IMR-90 (cell line): Measurements from ENCODE around the gene LYRM4. TPM values are rescaled to one million over a fixed set of nuclear protein-coding genes. Genes with fewer than 3 reads are reported as not detected.

ENCODE experiments used
- ATAC-seq: fragments of 200-7000 bp; cut with Tn5 transposase; 2 replicates; pipeline ENCODE4 v1.9.1; 2020; ENCODE audit warnings: low read depth, mild to moderate bottlenecking, moderate library complexity
- BruUV-seq: library from RNA; stranded (reverse); fragments of 400-500 nt; replicated peaks from 2 replicates; lab custom pipeline; 2021; lab: Mats Ljungman, UMichigan
- CTCF ChIA-PET: fragments of 300-600 bp; formaldehyde crosslinking; extraction: SDS; loops from one replicate; lab custom pipeline; 2021; ENCODE audit warnings: antibody characterized with exemption; lab: Yijun Ruan, JAX
- POLR2A ChIA-PET: fragments of 300-600 bp; sonication (Branson Sonifier 250); formaldehyde crosslinking; loops from one replicate; lab custom pipeline; 2022; ENCODE audit warnings: antibody characterized with exemption; ENCODE audit not compliant: unreplicated experiment; lab: Charles Lee
- DNase-seq: peaks from one replicate; pipeline ENCODE4 v3.0.0; 2013
- H2AFZ ChIP-seq: replicated peaks from 2 replicates; pipeline ENCODE3; 2013; ENCODE audit warnings: low read length, mild to moderate bottlenecking; ENCODE audit not compliant: poor library complexity
- H2AK5ac ChIP-seq: 2 replicates; pipeline ENCODE4 v1.6.1; 2013; ENCODE audit warnings: low read depth, low read length, inconsistent platforms
- H2AK9ac ChIP-seq: replicated peaks from 2 replicates; pipeline ENCODE3; 2013; ENCODE audit warnings: mild to moderate bottlenecking, low read depth, low read length, moderate library complexity; ENCODE audit not compliant: poor library complexity
- H2BK120ac ChIP-seq: 2 replicates; pipeline ENCODE4 v1.6.1; 2013; ENCODE audit warnings: low read depth, low read length, inconsistent platforms
- H2BK15ac ChIP-seq: 3 replicates; pipeline ENCODE4 v1.6.1; 2013; ENCODE audit warnings: low read depth, low read length, inconsistent platforms
- H2BK20ac ChIP-seq: 2 replicates; pipeline ENCODE4 v1.6.1; 2013; ENCODE audit warnings: low read depth, mild to moderate bottlenecking, inconsistent platforms, low read length, moderate library complexity
- H2BK5ac ChIP-seq: 2 replicates; pipeline ENCODE4 v1.6.1; 2013; ENCODE audit warnings: mild to moderate bottlenecking, low read depth, low read length, inconsistent platforms; ENCODE audit not compliant: poor library complexity, severe bottlenecking
- H3K14ac ChIP-seq: replicated peaks from 2 replicates; pipeline ENCODE4 v1.6.1; 2013; ENCODE audit warnings: low read depth, low read length, inconsistent platforms
- H3K18ac ChIP-seq: 2 replicates; pipeline ENCODE4 v1.6.1; 2013; ENCODE audit warnings: low read depth, low read length, control low read depth
- H3K23ac ChIP-seq: 2 replicates; pipeline ENCODE4 v1.6.1; 2013; ENCODE audit warnings: low read depth, low read length, inconsistent platforms
- H3K27ac ChIP-seq: 2 replicates; pipeline ENCODE4 v1.5.1; 2013; ENCODE audit warnings: mild to moderate bottlenecking, control low read depth, low read length; ENCODE audit not compliant: insufficient read depth
- H3K27me3 ChIP-seq: 2 replicates; pipeline ENCODE4 v1.6.1; 2013; ENCODE audit warnings: low read length; ENCODE audit not compliant: control insufficient read depth, insufficient read depth
- H3K36me3 ChIP-seq: 2 replicates; pipeline ENCODE4 v1.6.1; 2013; ENCODE audit warnings: low read length, mixed read lengths; ENCODE audit not compliant: control insufficient read depth, insufficient read depth
- H3K4ac ChIP-seq: 2 replicates; pipeline ENCODE4 v1.6.1; 2013; ENCODE audit warnings: low read depth, low read length, inconsistent platforms
- H3K4me1 ChIP-seq: 2 replicates; pipeline ENCODE4 v1.6.1; 2013; ENCODE audit warnings: low read length, mixed read lengths; ENCODE audit not compliant: control insufficient read depth, insufficient read depth
- H3K4me2 ChIP-seq: 2 replicates; pipeline ENCODE4 v1.6.1; 2013; ENCODE audit warnings: low read depth, mild to moderate bottlenecking, control low read depth, low read length, moderate library complexity
- H3K4me3 ChIP-seq: 2 replicates; pipeline ENCODE4 v1.5.1; 2013; ENCODE audit warnings: low read depth, mild to moderate bottlenecking, control low read depth, low read length, moderate library complexity; ENCODE audit not compliant: insufficient read depth
- H3K56ac ChIP-seq: 2 replicates; pipeline ENCODE4 v1.6.1; 2013; ENCODE audit warnings: low read length, inconsistent platforms; ENCODE audit not compliant: insufficient read depth; ENCODE audit errors: extremely low read depth
- H3K79me1 ChIP-seq, 2 experiments: 2 replicates each; pipeline ENCODE4 v1.6.1; 2013; ENCODE audit warnings: low read length in 2 of 2, inconsistent platforms in 1 of 2, low read depth in 1 of 2
- H3K9ac ChIP-seq: 2 replicates; pipeline ENCODE4 v1.6.1; 2013; ENCODE audit warnings: low read depth, low read length, control low read depth
- H3K9me1 ChIP-seq: 2 replicates; pipeline ENCODE4 v1.6.1; 2013; ENCODE audit warnings: low read length, inconsistent platforms; ENCODE audit not compliant: insufficient read depth
- H3K9me3 ChIP-seq: 2 replicates; pipeline ENCODE4 v1.6.1; 2013; ENCODE audit warnings: low read length; ENCODE audit not compliant: control insufficient read depth, insufficient read depth
- H4K20me1 ChIP-seq: 2 replicates; pipeline ENCODE4 v1.6.1; 2013; ENCODE audit warnings: low read length, inconsistent platforms; ENCODE audit not compliant: insufficient read depth
- H4K5ac ChIP-seq: 2 replicates; pipeline ENCODE4 v1.6.1; 2013; ENCODE audit warnings: mild to moderate bottlenecking, low read depth, low read length, control low read depth
- H4K8ac ChIP-seq, 2 experiments: 2 replicates each; pipeline ENCODE4 v1.6.1; 2013; ENCODE audit warnings: low read depth in 2 of 2, low read length in 2 of 2, control low read depth in 1 of 2, inconsistent platforms in 1 of 2
- H4K91ac ChIP-seq: 2 replicates; pipeline ENCODE4 v1.6.1; 2013; ENCODE audit warnings: low read depth, low read length, inconsistent platforms; ENCODE audit not compliant: insufficient read depth
- BHLHE40 ChIP-seq: fragments of 150-350 bp; IDR thresholded peaks from 2 replicates; pipeline ENCODE4 v1.6.1; 2016; ENCODE audit warnings: mild to moderate bottlenecking, low read depth, low read length
- CEBPB ChIP-seq: IDR thresholded peaks from 2 replicates; pipeline ENCODE4 v1.6.1; 2012; ENCODE audit warnings: low read depth, low read length, improper control_type of control experiment
- MAZ ChIP-seq: IDR thresholded peaks from 2 replicates; pipeline ENCODE4 v1.6.1; 2012; ENCODE audit warnings: low read depth, mild to moderate bottlenecking, low read length, improper control_type of control experiment, moderate library complexity, borderline replicate concordance
- MXI1 ChIP-seq: IDR thresholded peaks from 2 replicates; pipeline ENCODE4 v1.6.1; 2012; ENCODE audit warnings: low read depth, mild to moderate bottlenecking, low read length, moderate library complexity, borderline replicate concordance
- NFE2L2 ChIP-seq: fragments of 150-350 bp; IDR thresholded peaks from 2 replicates; pipeline ENCODE4 v1.6.1; 2016; ENCODE audit warnings: low read depth, mild to moderate bottlenecking, low read length
- POLR2A ChIP-seq: IDR thresholded peaks from 2 replicates; pipeline ENCODE4 v1.6.1; 2012; ENCODE audit warnings: mild to moderate bottlenecking, low read depth, low read length
- RFX5 ChIP-seq: IDR thresholded peaks from 2 replicates; pipeline ENCODE4 v1.8.0; 2012; ENCODE audit warnings: low read depth, mild to moderate bottlenecking, low read length, moderate library complexity
- SMC3 ChIP-seq: fragments of 150-350 bp; IDR thresholded peaks from 2 replicates; pipeline ENCODE4 v1.6.1; 2016; ENCODE audit warnings: low read depth, mild to moderate bottlenecking, antibody characterized with exemption, low read length, moderate library complexity
- WGBS, 2 experiments: methylation state at CpG; one replicate each; pipeline versions ENCODE4 v1.1.5 to v1.1.7; 2013; ENCODE audit warnings: missing lambda C conversion rate in 2 of 2; ENCODE audit not compliant: insufficient read length in 1 of 2; ENCODE audit errors: extremely low coverage in 2 of 2; 5-methylcytosine and 5-hydroxymethylcytosine counted together
- dilution Hi-C: fragments of 300-500 bp; cut with HindIII; formaldehyde crosslinking; loops from one replicate; pipeline ENCODE4 v1.14.3; 2018; ENCODE audit warnings: low sequenced_read_pairs; ENCODE audit not compliant: unreplicated experiment
- in situ Hi-C: fragments of 300-500 bp; cut with MboI; formaldehyde crosslinking; loops from 3 replicates; pipeline ENCODE4 v1.14.3; 2019; ENCODE audit warnings: low sequenced_read_pairs, inconsistent platforms, mixed read lengths
- intact Hi-C: fragments of 100-400 bp; cut with micrococcal nuclease; formaldehyde crosslinking; loops from 2 replicates; pipeline ENCODE4 v1.10.0; 2022
- polyA plus RNA-seq, 3 experiments: library from polyadenylated mRNA; depleted of rRNA; stranded (reverse); fragments of >200 nt; gene quantifications; 2 replicates each; pipeline ENCODE4 v1.2.3, GENCODE V29; 2012; ENCODE audit warnings: low replicate concordance in 1 of 3
- total RNA-seq: library from RNA; depleted of rRNA; stranded (reverse); fragments of >200 nt; gene quantifications from 2 replicates; pipeline ENCODE4 v1.2.3, GENCODE V29; 2012

The LYRM4 gene
- total and polyA plus RNA-seq, 2 of the 4 experiments (the other 2 are of a cell fraction): 11.5 to 26.6 TPM

- ATAC-seq (no peak), DNase-seq (no peak)
- no peak overlapping the region for H2BK120ac ChIP-seq
- no peak overlapping the region for H4K5ac ChIP-seq
- no peaks in the 10 kb centered on the region; the same call in 1 of the 2 replicates for H3K36me3 ChIP-seq
- no peak overlapping the region for H2AK5ac ChIP-seq
- dilution Hi-C loops (no loop called here), in situ Hi-C loops (no loop called here), intact Hi-C loops (no loop called here)
- no peak overlapping the region for H3K27ac ChIP-seq
- no peak overlapping the region for H2BK5ac ChIP-seq
- H3K9me1 ChIP-seq: no peaks in the 10 kb centered on the region; the same call in 1 of the 2 replicates
- 100% methylated on average over 1 of the region's 6 CpGs; no CpG with 5 or more reads in 1 of the 2 experiments for WGBS, 2 experiments
- peaks cover 0 to 3% of the 10 kb centered on the region in 2 experiments; a peak in 2 of 4 replicates for H3K79me1 ChIP-seq
- no peak overlapping the region for H3K23ac ChIP-seq
- no peak overlapping the region for H2AK9ac ChIP-seq
- H3K14ac ChIP-seq: no peak overlapping the region
- no peaks in the 10 kb centered on the region for H3K9me3 ChIP-seq
- no peak overlapping the region for H3K56ac ChIP-seq
- H3K4me3 ChIP-seq: no peak overlapping the region
- CTCF ChIA-PET: no interaction called here
- no peak for TF ChIP-seq SMC3
- TF ChIP-seq BHLHE40: no peak
- TF ChIP-seq MAZ: no peak
- no peak for TF ChIP-seq RFX5
- TF ChIP-seq CEBPB: no peak
- TF ChIP-seq MXI1: no peak
- no peak for TF ChIP-seq POLR2A
- TF ChIP-seq NFE2L2: no peak
- H2BK20ac ChIP-seq: no peak overlapping the region
- no peaks in the 10 kb centered on the region for H4K20me1 ChIP-seq
- BruUV-seq: no TSS peak
- POLR2A ChIA-PET: no interaction called here
- no peak overlapping the region for H3K9ac ChIP-seq
- no peak overlapping the region for H3K18ac ChIP-seq
- H4K8ac ChIP-seq: no peak overlapping the region
- H2AFZ ChIP-seq: no peak overlapping the region
- no peak overlapping the region for H4K91ac ChIP-seq
- H3K4me2 ChIP-seq: no peak overlapping the region
- H3K4me1 ChIP-seq: peaks cover 2% of the 10 kb centered on the region; the same call in 1 of the 2 replicates
- no peaks in the 10 kb centered on the region for H3K27me3 ChIP-seq
- H2BK15ac ChIP-seq: no peak overlapping the region
- H3K4ac ChIP-seq: no peak overlapping the region
Measured at GRCh38 chr6:5234874-5235273, 25.9 kb downstream of the LYRM4 start.
